HUES6 (cell line): ENCODE results near the gene ARHGAP1.
A peak's percentile ranks its signal among the peaks of the same experiment; 100 is the strongest.
"Not testable (repeated sequence)": the region's sequence is repeated elsewhere in the genome, so short reads cannot be mapped to it uniquely, and the experiment has no call there.

Experiments used
- H3K27ac ChIP-seq: 2 replicates; pipeline ENCODE4 v1.7.0; 2013; ENCODE audit warnings: low read depth, mild to moderate bottlenecking, low read length, inconsistent platforms
- H3K27me3 ChIP-seq: 2 replicates; pipeline ENCODE4 v1.6.1; 2013; ENCODE audit warnings: low read length; ENCODE audit not compliant: control insufficient read depth, insufficient read depth
- H3K36me3 ChIP-seq: 2 replicates; pipeline ENCODE4 v1.6.1; 2013; ENCODE audit warnings: low read length; ENCODE audit not compliant: control insufficient read depth, insufficient read depth
- H3K4me1 ChIP-seq: 2 replicates; pipeline ENCODE4 v1.6.1; 2013; ENCODE audit warnings: low read length; ENCODE audit not compliant: control insufficient read depth, insufficient read depth
- H3K4me3 ChIP-seq: 2 replicates; pipeline ENCODE4 v1.5.1; 2013; ENCODE audit warnings: low read depth, low read length
- H3K9ac ChIP-seq: one replicate; pipeline ENCODE4 v1.6.1; 2013; ENCODE audit warnings: mild to moderate bottlenecking, low read length
- H3K9me3 ChIP-seq: 2 replicates; pipeline ENCODE4 v1.6.1; 2013; ENCODE audit warnings: low read depth, low read length; ENCODE audit not compliant: control insufficient read depth, insufficient read depth

The ARHGAP1 gene

DNA sequence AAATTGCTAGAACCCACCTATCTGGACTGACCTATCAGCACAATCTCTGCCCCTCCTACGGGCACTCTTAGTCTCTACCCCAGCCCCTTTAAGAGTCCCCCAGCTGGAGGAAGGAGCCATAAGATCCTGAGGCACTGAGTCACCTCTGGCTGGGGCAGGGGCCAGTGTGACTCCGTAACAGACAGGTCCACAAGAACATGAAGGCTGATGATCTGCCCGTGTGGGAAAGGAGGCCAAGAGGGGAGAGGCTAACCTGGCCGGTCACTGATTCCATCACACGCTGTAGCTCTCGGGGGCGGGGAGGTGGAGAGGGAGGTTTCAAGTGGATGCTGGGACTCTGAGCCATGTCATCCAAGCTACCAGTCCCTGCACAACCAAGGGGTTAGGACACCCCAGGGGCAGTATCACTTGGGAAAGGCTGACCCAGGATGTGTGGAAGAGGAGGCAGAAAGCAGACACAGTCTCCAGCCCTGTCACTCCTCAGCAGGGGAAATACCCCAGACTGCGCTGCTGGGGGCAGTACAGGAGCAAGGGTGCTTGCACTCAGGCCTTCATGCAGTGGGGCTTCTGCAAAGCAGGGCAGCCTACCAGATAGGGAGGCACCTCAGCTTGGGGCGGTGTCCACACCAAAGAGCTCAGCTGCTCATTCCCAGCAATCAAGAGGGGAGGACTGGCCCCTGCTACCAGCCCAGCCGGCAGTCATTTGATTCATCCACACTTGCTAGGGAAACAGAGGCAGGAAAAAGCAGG, 22.3 kb downstream of the ARHGAP1 start:
- H3K4me3 ChIP-seq, result no peak overlapping the region
- H3K27me3 ChIP-seq, result no peaks in the 10 kb centered on the region
- no peaks in the 10 kb centered on the region for H3K9me3 ChIP-seq
- H3K27ac ChIP-seq, result no peak overlapping the region
- H3K36me3 ChIP-seq, result peaks cover 36% of the 10 kb centered on the region
- no peak overlapping the region for H3K9ac ChIP-seq
- H3K4me1 ChIP-seq, result peaks cover 26% of the 10 kb centered on the region

DNA sequence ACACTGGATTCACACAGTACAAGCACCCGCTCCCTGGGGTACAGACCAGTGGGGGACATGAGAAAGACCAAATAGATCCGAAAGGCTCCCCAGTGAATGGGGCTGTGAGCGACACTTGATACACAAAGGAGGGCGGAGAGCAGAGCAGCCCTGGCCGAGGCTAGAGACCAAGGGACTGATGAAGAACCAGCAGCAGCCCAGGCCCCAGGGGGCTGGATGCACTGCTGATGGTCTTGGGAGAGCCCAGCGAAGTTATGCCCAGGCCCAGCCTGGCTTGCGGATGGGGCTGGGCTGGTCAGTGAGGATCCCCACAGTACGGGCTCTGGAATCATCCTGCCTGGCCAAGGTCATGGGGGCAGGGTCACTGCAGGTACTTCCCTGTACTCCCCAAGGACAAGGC, 23.2 kb downstream of the ARHGAP1 start:
- Histone ChIP-seq H3K27me3 (no peaks in the 10 kb centered on the region), H3K36me3 (peaks cover 45% of the 10 kb centered on the region), H3K9me3 (no peaks in the 10 kb centered on the region), H3K4me3 (no peak overlapping the region), H3K27ac (no peak overlapping the region), H3K4me1 (peaks cover 26% of the 10 kb centered on the region), H3K9ac (no peak overlapping the region)

DNA sequence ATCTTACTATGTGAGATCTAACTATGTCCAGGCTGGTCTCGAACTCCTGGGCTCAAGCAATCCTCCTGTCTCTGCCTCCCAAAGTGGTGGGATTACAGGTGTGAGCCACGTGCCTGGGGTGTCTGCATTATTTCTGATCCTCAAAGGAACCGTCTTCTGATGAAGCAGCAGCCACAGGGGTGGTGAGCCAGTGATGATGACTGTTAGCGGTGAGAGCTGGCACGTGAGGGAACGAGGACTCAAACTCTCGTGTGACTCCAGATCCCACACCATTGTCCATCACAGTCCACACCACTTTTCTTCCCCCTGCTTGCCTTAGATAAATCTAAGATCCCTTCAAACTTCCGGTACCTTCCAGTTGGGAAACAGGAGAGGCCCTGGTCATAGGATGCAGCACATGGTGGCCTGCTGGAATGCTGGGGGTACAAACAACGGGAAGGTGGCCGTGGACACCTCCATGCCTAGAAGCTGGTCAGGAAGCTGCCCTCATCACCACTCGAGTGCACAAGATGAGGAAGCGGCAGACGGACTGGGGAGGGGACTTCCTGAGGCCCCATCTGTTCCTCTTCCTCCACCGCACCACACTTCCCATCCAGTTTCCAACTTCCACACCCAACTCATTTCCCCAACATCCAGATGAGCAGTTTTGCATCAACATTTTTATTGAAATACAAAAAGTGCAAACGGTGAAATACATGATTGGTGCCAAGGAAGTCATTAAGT, 23.8 kb downstream of the ARHGAP1 start:
- no peak overlapping the region for H3K9ac ChIP-seq
- H3K4me1 ChIP-seq, result peaks cover 26% of the 10 kb centered on the region

DNA sequence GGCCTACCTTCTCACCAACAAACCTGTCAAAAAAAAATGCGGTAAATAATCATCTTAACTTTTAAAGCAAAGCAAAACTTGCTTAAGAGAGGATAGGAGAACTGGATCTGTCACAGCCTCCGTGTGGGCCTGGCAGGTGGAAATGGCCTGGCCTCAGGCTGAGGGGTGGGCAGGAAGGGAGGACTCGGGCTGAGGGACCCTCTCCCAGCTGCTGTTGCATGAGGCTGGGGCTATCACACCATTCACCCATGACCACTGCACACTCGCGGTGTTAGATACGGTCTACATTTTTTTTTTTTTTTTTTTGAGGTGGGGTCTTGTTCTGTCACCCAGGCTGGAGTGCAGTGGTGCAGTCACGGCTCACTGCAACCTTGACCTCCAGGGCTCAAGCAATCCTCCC, 24.5 kb downstream of the ARHGAP1 start:
- H3K27ac ChIP-seq, result peak overlapping the region; percentile 8; the same call in 1 of the 2 replicates
- no peaks in the 10 kb centered on the region for H3K9me3 ChIP-seq
- no peaks in the 10 kb centered on the region for H3K27me3 ChIP-seq
- peaks cover 51% of the 10 kb centered on the region for H3K36me3 ChIP-seq
- H3K9ac ChIP-seq, result no peak overlapping the region
- H3K4me1 ChIP-seq, result peaks cover 26% of the 10 kb centered on the region
- H3K4me3 ChIP-seq, result no peak overlapping the region

More for the DNA sequence above, 23.8 kb downstream of the ARHGAP1 start:
- H3K27me3 ChIP-seq, result no peaks in the 10 kb centered on the region
- H3K27ac ChIP-seq, result no peak overlapping the region
- peaks cover 51% of the 10 kb centered on the region for H3K36me3 ChIP-seq
- H3K9me3 ChIP-seq, result no peaks in the 10 kb centered on the region
- no peak overlapping the region for H3K4me3 ChIP-seq

DNA sequence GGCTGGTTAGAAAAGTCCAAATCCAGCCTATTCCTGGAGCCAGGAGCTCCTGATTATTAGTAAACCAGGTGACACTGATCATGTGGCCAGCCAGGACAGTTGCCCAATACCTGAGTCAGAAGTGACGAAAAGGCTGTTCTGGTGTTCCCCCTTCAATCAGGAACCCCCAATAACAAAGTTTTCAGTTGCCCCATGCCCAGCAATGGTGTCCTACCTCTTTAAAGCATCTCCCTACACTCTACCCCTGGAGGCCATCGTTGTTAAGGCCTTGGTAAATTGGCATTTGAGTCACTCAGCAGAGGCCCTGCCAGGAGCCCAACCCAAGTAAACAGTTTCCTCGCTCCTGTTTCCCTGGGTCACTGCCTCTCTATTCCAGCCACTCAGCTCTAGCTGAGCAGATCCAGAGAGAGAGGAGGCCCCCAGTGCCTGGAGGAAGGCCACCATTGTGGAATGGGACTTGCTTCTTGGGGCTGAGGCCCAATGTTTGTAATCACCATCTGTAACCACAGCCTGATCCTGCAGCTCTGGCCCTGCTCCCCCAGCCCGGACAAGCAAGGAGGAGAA, 25.0 kb downstream of the ARHGAP1 start:
- Histone ChIP-seq H3K4me3 (no peak overlapping the region), H3K36me3 (peaks cover 53% of the 10 kb centered on the region), H3K9me3 (no peaks in the 10 kb centered on the region)

DNA sequence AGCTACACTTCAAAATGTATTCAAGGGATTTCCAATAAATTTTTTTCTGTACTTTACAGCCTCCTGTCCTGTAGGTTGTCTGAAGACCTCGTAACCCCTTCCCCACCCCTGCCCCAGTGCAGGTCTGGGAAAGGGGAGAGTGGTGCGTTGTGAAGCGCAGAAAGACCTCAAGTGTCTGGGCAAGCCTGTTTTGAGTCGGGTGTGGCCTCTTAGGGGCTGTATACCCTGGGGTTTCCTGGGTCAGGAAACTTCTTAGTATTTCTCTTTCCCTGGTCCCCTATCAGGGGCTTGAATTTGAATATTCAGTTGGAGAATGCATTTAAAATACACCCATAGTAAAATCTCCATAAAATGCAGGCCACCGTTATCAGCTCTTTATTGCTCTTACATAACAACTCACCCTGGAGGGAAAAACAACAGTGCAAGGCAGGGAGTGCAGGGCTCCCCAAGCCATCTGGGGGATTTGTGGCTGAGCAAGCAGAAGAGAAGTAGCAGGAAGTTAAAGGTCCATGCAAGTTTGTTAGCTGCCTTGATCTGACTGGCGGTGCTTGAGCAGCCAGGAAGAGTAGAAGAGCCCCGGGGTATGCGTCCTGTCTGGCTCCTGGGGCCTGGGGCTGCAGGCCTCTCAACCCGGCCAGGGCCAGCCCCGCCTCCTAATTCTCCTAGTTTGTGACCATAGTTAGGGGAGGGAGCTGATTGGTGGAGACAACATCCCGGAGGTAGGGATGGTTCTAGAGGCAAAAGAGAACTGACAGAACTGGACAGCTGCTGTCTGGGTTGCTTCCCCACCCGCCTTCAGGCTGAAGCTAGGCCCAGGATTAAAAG, 25.7 kb downstream of the ARHGAP1 start:
- peaks cover 26% of the 10 kb centered on the region for H3K4me1 ChIP-seq
- peaks cover 51% of the 10 kb centered on the region for H3K36me3 ChIP-seq
- H3K9me3 ChIP-seq, result no peaks in the 10 kb centered on the region
- H3K27me3 ChIP-seq, result no peaks in the 10 kb centered on the region
- peak overlapping the region; percentile 19; the same call in 1 of the 2 replicates for H3K4me3 ChIP-seq
- H3K27ac ChIP-seq, result peak overlapping the region; percentile 64; the same call in 1 of the 2 replicates
- peak overlapping the region; percentile 43 for H3K9ac ChIP-seq

More for the DNA sequence above, 25.0 kb downstream of the ARHGAP1 start:
- Histone ChIP-seq H3K9ac (no peak overlapping the region), H3K4me1 (peaks cover 26% of the 10 kb centered on the region), H3K27me3 (no peaks in the 10 kb centered on the region), H3K27ac (peak overlapping the region; percentile 8; the same call in 1 of the 2 replicates)

DNA sequence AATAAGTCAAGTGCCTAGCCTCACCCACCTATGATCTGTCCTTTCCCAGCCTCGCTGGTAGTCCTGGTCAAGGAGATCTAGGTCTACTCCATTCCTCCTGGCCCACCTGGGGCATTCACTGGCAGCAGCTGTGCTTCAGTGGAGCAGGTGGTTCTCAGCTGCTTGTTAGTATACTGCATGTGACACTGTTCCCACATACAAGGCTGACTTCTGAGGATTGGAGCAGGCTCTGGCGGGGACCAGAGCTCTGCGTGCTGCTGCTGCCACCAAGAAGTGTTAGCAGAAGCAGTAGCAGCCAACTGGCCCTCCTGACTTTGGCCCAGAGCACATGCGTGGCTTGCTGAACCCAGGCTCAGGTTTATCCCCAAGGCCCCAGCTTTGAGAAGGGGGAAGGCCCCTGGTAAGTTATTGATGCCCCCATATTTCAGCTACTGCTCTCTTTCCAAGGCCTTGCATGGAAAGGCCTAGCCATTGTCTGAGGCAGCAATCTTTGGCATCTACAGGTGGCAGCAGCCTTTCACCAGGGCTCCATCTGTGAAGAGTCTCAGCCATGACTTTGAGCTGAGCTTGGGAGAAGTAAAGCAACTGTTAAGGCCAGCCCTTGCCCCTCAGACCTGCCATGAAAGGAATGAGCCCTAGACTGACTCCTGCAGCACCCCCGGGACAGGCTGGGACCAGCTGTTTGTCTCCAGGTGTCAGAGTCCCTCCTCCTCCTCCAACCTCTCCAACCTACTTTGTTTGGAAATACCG, 26.5 kb downstream of the ARHGAP1 start:
- H3K36me3 ChIP-seq, result peaks cover 51% of the 10 kb centered on the region
- peak overlapping the region; percentile 64; the same call in 1 of the 2 replicates for H3K27ac ChIP-seq
- peak overlapping the region; percentile 43 for H3K9ac ChIP-seq
- H3K4me1 ChIP-seq, result peaks cover 26% of the 10 kb centered on the region
- H3K4me3 ChIP-seq, result no peak overlapping the region
- H3K27me3 ChIP-seq, result no peaks in the 10 kb centered on the region
- H3K9me3 ChIP-seq, result no peaks in the 10 kb centered on the region

DNA sequence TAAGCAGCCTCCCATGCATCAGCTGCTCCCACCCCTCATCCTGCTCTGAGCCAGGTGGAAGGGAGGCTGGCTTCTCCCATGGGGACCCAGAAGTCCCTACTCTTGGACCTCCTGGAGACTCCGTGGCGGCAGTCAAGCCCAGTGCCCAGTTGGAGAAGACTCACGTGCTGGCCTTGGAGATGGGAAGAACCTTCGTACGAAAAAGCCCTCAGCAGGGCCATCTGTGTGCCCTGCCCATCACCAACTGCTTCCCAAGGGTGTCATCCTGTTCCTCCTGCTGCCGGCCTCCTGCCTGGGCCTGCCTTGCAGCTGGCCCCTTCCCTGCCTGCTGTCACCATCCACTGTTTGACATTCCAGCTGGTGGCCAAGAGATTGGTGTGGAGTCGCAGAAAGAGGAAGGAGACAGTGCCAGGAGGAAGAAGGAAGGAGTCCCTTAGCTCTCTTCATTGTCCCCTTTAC, 28.0 kb downstream of the ARHGAP1 start:
- no peak overlapping the region for H3K9ac ChIP-seq
- peaks cover 56% of the 10 kb centered on the region for H3K36me3 ChIP-seq

GRCh38 chr11:46671958-46672315, 28.5 kb downstream of the ARHGAP1 start:
- H3K27ac ChIP-seq, result no peak overlapping the region
- H3K4me3 ChIP-seq, result no peak overlapping the region
- no peak overlapping the region for H3K9ac ChIP-seq
- peaks cover 26% of the 10 kb centered on the region for H3K4me1 ChIP-seq
- H3K9me3 ChIP-seq, result no peaks in the 10 kb centered on the region
- H3K36me3 ChIP-seq, result peaks cover 61% of the 10 kb centered on the region
- H3K27me3 ChIP-seq, result no peaks in the 10 kb centered on the region

More for the DNA sequence above, 28.0 kb downstream of the ARHGAP1 start:
- no peaks in the 10 kb centered on the region for H3K9me3 ChIP-seq
- H3K4me1 ChIP-seq, result peaks cover 26% of the 10 kb centered on the region
- H3K4me3 ChIP-seq, result no peak overlapping the region
- H3K27ac ChIP-seq, result no peak overlapping the region
- no peaks in the 10 kb centered on the region for H3K27me3 ChIP-seq

GRCh38 chr11:46670521-46670920, 29.9 kb downstream of the ARHGAP1 start:
- not testable (repeated sequence) for H3K27ac ChIP-seq, H3K4me3 ChIP-seq, H3K9ac ChIP-seq, H3K27me3 ChIP-seq, H3K9me3 ChIP-seq
- peaks cover 73% of the 10 kb centered on the region for H3K36me3 ChIP-seq
- peaks cover 22% of the 10 kb centered on the region for H3K4me1 ChIP-seq
